ENCODE data around the gene TRAF2. TPM values are rescaled to one million over a fixed set of nuclear protein-coding genes. Genes with fewer than 3 reads are reported as not detected.

TRAF2 gene
- total and polyA plus RNA-seq, 2 of the 13 experiments (the other 11 are each of a cell fraction or from before 2014, with no cell fraction given), result 12.4 to 13.6 TPM

GRCh38 chr9:136943291-136944211 lies 57.2 kb downstream of the TRAF2 start (continued):
- 0 out of 2 replicates have a peak, but pooled peaks have one; percentile 27 for TF ChIP-seq ZHX1 (CRISPR knock-in tag; IDR thresholded peaks at IDR 0.05; ENCODE audit: low read depth)
- no peak for TF ChIP-seq USF2 (IDR thresholded peaks at IDR 0.05; ENCODE audit: low read depth, low read length)
- no peak for TF ChIP-seq USF2 (CRISPR knock-in tag; IDR thresholded peaks at IDR 0.05; ENCODE audit: borderline replicate concordance)
- TF ChIP-seq ZNF432 (CRISPR knock-in tag; IDR thresholded peaks at IDR 0.05; ENCODE audit: borderline replicate concordance), result no peak
- 0 out of 2 replicates have a peak, but pooled peaks have one; percentile 9 for TF ChIP-seq RFXAP (CRISPR knock-in tag; IDR thresholded peaks at IDR 0.05; ENCODE audit: borderline replicate concordance)
- TF ChIP-seq ZNF772 (CRISPR knock-in tag; IDR thresholded peaks at IDR 0.05), result no peak
- no peak for TF ChIP-seq ZNF724P (CRISPR knock-in tag; IDR thresholded peaks at IDR 0.05; ENCODE audit: borderline replicate concordance)
- TF ChIP-seq SMC3 (IDR thresholded peaks at IDR 0.05; ENCODE audit: low read length), result no peak
- no peak for TF ChIP-seq ZNF839 (CRISPR knock-in tag; IDR thresholded peaks at IDR 0.05; ENCODE audit: borderline replicate concordance)
- TF ChIP-seq WIZ (CRISPR knock-in tag; IDR thresholded peaks at IDR 0.05), result peak; percentile 76; the same call in 1 of the 2 replicates
- TF ChIP-seq UBTF (CRISPR knock-in tag; IDR thresholded peaks at IDR 0.05), result peak; percentile 56; the same call in 1 of the 2 replicates
- peak; percentile 80; the same call in 1 of the 2 replicates for TF ChIP-seq ZNF446 (CRISPR knock-in tag; IDR thresholded peaks at IDR 0.05)
- peak; percentile 61 for TF ChIP-seq RBFOX2 (IDR thresholded peaks at IDR 0.05; ENCODE audit: low read depth, low read length)
- 0 out of 2 replicates have a peak, but pooled peaks have one; percentile 12 for TF ChIP-seq SP4 (CRISPR knock-in tag; IDR thresholded peaks at IDR 0.05)
- TF ChIP-seq SPEN (CRISPR knock-in tag; IDR thresholded peaks at IDR 0.05; ENCODE audit: low read depth), result no peak
- 0 out of 2 replicates have a peak, but pooled peaks have one; percentile 17 for TF ChIP-seq ZNF138 (CRISPR knock-in tag; IDR thresholded peaks at IDR 0.05; ENCODE audit: low read depth)
- no peak for TF ChIP-seq FOXO4 (CRISPR knock-in tag; conservative IDR thresholded peaks at IDR 0.05)
